ENCODE measurements around the gene XPO6.

Gene XPO6

DNA sequence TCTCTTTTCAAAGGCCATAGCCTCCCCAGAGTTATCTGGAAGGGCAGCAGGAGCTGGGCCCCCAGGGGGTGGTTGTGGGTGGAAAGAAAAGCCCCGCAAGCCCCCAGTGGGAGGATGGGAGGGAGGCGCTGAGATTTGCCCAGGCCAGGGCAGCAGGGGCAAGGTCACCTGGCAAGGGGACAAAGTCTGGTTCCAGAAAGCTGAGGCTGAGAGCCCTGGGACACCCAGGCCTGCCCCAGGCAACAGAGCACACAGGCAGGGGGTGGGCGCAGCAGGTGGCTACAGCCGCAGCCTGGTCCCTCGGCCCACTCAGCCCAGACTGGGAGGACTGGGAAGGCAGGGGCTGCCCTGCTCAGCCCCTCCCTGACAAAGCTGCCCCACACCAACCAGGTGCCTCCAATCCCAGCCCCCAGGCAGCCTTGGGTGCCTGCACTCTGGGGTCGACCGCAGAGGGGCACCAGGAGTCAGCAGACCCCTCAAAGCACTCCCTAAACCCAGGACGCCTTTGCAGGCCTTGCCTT lies 124.6 kb downstream of the XPO6 start:
- TF ChIP-seq, protein P1, sequence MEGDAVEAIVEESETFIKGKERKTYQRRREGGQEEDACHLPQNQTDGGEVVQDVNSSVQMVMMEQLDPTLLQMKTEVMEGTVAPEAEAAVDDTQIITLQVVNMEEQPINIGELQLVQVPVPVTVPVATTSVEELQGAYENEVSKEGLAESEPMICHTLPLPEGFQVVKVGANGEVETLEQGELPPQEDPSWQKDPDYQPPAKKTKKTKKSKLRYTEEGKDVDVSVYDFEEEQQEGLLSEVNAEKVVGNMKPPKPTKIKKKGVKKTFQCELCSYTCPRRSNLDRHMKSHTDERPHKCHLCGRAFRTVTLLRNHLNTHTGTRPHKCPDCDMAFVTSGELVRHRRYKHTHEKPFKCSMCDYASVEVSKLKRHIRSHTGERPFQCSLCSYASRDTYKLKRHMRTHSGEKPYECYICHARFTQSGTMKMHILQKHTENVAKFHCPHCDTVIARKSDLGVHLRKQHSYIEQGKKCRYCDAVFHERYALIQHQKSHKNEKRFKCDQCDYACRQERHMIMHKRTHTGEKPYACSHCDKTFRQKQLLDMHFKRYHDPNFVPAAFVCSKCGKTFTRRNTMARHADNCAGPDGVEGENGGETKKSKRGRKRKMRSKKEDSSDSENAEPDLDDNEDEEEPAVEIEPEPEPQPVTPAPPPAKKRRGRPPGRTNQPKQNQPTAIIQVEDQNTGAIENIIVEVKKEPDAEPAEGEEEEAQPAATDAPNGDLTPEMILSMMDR (conservative IDR thresholded peaks at IDR 0.05; ENCODE audit: control insufficient read depth, insufficient read depth, low read depth, low read length): no peak

DNA sequence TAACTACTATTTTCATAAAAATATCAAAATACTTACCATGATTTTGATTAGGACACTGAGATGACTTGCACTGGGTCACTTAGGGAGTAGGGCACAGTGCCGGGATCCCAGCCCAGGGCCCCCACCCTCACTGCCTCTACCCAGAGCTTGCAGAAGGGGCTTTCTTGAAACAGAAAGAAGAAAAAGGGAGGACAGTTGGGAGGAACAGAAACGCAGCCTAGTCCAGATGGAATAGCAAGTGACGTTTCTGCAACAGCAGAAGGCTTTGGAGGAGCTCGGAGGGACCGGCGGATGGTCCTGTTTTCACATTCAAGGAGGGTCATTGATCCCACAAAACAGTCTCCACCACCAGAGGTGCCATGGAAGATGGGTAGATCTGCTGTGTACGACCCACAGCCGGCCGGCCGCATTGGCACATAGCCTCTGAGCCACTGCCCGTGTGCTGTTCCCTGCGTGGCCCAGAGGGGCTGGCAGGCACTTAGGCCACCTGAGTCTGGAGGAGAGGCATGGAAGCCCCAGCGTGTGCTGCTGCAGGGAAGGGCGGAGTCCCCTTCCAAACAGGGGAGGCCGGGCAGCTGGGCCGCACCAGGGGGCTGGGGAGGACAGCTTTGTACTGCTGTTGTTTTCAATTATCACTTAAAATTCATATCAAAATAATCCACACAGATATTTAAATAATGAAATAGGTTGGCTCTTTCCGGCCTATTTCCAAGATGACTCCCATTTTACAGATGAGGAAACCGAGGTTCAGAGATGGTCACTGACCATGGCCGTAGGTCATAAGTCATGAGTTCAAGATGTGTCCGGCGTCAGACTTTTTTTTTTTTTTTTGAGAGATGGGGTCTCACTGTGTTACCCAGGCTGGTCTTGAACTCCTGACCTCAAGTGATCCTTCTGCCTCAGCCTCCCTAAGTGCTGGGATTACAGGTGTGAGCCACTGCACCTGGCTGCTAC lies 125.3 kb downstream of the XPO6 start:
- TF ChIP-seq, protein P1 (conservative IDR thresholded peaks at IDR 0.05; ENCODE audit: control insufficient read depth, insufficient read depth, low read depth, low read length): no peak
- DNase-seq (ENCODE audit: low read depth): no peak
- no peak overlapping the region for H3K4me3 ChIP-seq (ENCODE audit: control insufficient read depth, low read depth, low read length)

More for the DNA sequence above, 124.6 kb downstream of the XPO6 start:
- DNase-seq (ENCODE audit: low read depth): no peak
- no peak overlapping the region for H3K4me3 ChIP-seq (ENCODE audit: control insufficient read depth, low read depth, low read length)

DNA sequence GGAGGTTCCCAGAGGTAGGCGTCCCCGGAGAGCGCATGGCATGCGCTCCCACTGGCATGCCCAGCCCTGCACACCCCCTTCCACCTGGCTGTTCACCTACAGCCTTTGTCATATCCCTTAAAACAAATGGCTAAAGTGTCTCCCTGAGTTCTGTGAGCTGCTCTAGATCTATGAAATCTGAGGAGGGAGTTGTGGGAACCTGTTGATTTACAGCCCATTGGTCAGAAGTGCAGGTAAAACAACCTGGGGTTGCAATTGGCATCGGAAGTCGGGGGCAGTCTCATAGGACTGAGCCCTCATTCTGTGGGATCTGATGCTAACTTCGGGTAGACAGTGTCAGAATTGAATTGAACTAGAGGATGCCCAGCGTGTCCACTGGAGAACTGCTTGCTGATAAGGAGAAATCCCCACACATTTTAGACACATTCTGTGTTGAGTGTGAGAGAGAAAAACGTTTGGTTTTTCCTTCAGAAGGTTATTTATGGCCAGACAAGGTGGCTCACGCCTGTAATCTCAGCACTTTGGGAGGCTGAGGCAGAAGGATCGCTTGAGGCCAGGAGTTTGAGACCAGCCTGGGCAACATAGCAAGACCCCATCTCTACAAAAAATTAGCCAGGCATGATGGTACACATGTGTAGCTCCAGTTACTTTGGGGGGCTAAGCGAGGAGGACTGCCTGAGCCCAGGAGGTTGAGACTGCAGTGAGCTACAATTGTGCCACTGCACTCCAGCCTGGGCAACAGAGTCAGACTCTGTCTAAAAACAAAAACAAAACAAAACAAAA lies 126.2 kb downstream of the XPO6 start:
- no peak for DNase-seq (ENCODE audit: low read depth)

DNA sequence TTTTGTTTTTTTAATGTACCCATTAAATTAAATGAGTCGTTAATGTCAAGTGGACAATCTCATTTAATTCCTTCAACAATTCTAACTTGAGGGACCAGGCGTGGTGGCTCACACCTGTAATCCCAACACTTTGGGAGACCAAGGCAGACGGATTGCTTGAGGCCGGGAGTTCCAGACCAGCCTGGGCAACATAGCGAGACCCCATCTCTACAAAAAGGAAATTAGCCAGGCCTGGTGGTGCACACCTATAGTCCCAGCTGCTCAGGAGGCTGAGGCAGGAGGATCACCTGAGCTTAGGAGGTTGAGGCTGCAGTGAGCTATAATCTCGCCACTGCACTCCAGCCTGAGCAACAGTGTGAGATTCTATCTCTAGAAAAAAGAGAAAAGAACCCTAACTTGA lies 127.6 kb downstream of the XPO6 start:
- no peak overlapping the region for H3K4me3 ChIP-seq (ENCODE audit: control insufficient read depth, low read depth, low read length)
- TF ChIP-seq, protein P1 (conservative IDR thresholded peaks at IDR 0.05; ENCODE audit: control insufficient read depth, insufficient read depth, low read depth, low read length): no peak
- DNase-seq (ENCODE audit: low read depth): no peak

More for the DNA sequence above, 126.2 kb downstream of the XPO6 start:
- H3K4me3 ChIP-seq (ENCODE audit: control insufficient read depth, low read depth, low read length): no peak overlapping the region
- TF ChIP-seq, protein P1 (conservative IDR thresholded peaks at IDR 0.05; ENCODE audit: control insufficient read depth, insufficient read depth, low read depth, low read length): no peak

DNA sequence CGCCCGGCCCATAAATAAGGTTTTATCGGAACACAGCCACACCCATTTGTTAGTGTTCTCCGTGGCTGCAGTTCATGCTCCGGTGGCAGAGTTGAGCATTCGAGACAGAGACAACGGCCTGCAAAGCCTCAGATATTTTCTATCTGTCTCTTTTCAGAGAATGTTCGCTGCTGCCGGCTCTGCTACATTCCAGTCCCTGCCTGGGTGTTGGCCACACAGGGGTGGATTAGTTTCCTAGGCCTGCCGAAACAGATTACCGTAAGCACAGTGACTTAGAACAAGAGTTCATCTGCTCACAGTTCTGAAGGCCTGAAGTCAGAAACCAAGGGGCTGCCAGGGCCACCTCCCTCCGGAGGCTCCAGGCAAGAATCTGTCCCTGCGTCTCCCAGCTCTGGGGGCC lies 129.1 kb downstream of the XPO6 start:
- no peak overlapping the region for H3K4me3 ChIP-seq (ENCODE audit: control insufficient read depth, low read depth, low read length)
- DNase-seq (ENCODE audit: low read depth): no peak
- TF ChIP-seq, protein P1 (conservative IDR thresholded peaks at IDR 0.05; ENCODE audit: control insufficient read depth, insufficient read depth, low read depth, low read length): no peak

DNA sequence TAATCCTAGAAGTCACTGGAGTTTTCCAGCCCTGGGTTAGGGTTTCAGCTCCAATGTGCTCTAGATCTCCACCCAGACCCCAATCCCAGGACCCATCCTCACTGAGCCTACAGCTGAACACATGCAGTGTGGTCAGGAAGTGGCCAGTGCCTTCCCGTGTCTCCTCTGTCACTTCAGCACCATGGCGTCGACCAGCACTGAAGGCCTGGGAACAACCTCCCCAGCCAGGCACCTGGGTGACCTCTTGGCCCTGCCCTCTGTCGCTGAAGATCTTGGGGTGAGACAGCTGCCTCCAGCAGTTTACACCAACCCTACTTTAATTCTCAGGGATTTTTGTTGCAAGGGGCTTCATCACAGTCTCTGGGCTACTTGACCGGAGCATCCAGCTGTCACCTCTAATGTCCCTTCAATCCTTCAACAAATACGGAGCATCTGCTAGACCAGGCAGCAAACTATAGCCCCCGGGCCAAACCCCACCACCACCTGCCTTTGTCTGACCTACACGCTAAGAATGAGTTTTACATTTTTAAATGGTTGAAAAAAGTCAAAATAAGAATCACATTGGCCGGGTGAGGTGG lies 130.3 kb downstream of the XPO6 start:
- no peak overlapping the region for H3K4me3 ChIP-seq (ENCODE audit: control insufficient read depth, low read depth, low read length)
- TF ChIP-seq, protein P1 (conservative IDR thresholded peaks at IDR 0.05; ENCODE audit: control insufficient read depth, insufficient read depth, low read depth, low read length): no peak
- DNase-seq (ENCODE audit: low read depth): no peak
